Mesendoderm (in vitro differentiated cells): ENCODE results near the gene PROK2.
A peak's percentile ranks its signal among the peaks of the same experiment; 100 is the strongest.

Source experiments
- DNase-seq: peaks from one replicate; pipeline ENCODE4 v3.0.0; 2013
- H2AK5ac ChIP-seq: 2 replicates; pipeline ENCODE4 v1.6.1; 2013; ENCODE audit warnings: low read length, inconsistent platforms
- H2BK120ac ChIP-seq: 2 replicates; pipeline ENCODE4 v1.6.1; 2013; ENCODE audit warnings: low read depth, mild to moderate bottlenecking, low read length, moderate library complexity, mixed read lengths
- H2BK15ac ChIP-seq: replicated peaks from 2 replicates; pipeline ENCODE4 v1.6.1; 2013; ENCODE audit warnings: low read depth, mild to moderate bottlenecking, moderate library complexity
- H2BK5ac ChIP-seq: 2 replicates; pipeline ENCODE4 v1.6.1; 2013; ENCODE audit warnings: low read length, inconsistent platforms
- H3K18ac ChIP-seq: 2 replicates; pipeline ENCODE4 v1.6.1; 2013; ENCODE audit warnings: mild to moderate bottlenecking, low read length, mixed read lengths
- H3K23ac ChIP-seq: one replicate; pipeline ENCODE4 v1.6.1; 2013; ENCODE audit warnings: low read length
- H3K27ac ChIP-seq: 2 replicates; pipeline ENCODE4 v1.5.1; 2013; ENCODE audit warnings: low read depth, mild to moderate bottlenecking, inconsistent platforms, low read length, moderate library complexity
- H3K27me3 ChIP-seq: 2 replicates; pipeline ENCODE4 v1.6.1; 2013; ENCODE audit warnings: low read length, control low read depth, mild to moderate bottlenecking, inconsistent platforms; ENCODE audit not compliant: insufficient read depth, poor library complexity
- H3K36me3 ChIP-seq: 2 replicates; pipeline ENCODE4 v1.6.1; 2013; ENCODE audit warnings: low read length, inconsistent platforms; ENCODE audit not compliant: control insufficient read depth, insufficient read depth
- H3K4ac ChIP-seq: one replicate; pipeline ENCODE4 v1.6.1; 2013; ENCODE audit warnings: low read depth, mild to moderate bottlenecking, low read length, moderate library complexity
- H3K4me1 ChIP-seq: 2 replicates; pipeline ENCODE4 v1.6.1; 2013; ENCODE audit warnings: low read depth, low read length, inconsistent platforms; ENCODE audit not compliant: control insufficient read depth
- H3K4me2 ChIP-seq: 2 replicates; pipeline ENCODE4 v1.6.1; 2013; ENCODE audit warnings: low read length
- H3K4me3 ChIP-seq: 2 replicates; pipeline ENCODE4 v1.5.1; 2013; ENCODE audit warnings: mild to moderate bottlenecking, low read length
- H3K56ac ChIP-seq: one replicate; pipeline ENCODE4 v1.6.1; 2013; ENCODE audit warnings: low read length
- H3K79me1 ChIP-seq: 2 replicates; pipeline ENCODE4 v1.6.1; 2013; ENCODE audit warnings: low read length, inconsistent platforms
- H3K79me2 ChIP-seq: 2 replicates; pipeline ENCODE4 v1.6.1; 2013; ENCODE audit warnings: mild to moderate bottlenecking, low read length; ENCODE audit not compliant: control insufficient read depth, insufficient read depth
- H3K9ac ChIP-seq: 2 replicates; pipeline ENCODE4 v1.6.1; 2013; ENCODE audit warnings: low read length, inconsistent platforms
- H4K5ac ChIP-seq: one replicate; pipeline ENCODE4 v1.6.1; 2013; ENCODE audit warnings: low read length
- H4K8ac ChIP-seq: one replicate; pipeline ENCODE4 v1.6.1; 2013; ENCODE audit warnings: low read depth, mild to moderate bottlenecking, control low read depth, low read length, moderate library complexity
- WGBS: extraction: QIAGEN DNeasy Blood & Tissue Kit; methylation state at CpG from one replicate; pipeline ENCODE4 v1.1.7; 2013; ENCODE audit warnings: low lambda C conversion rate, missing lambda C conversion rate; ENCODE audit not compliant: insufficient coverage; ENCODE audit errors: extremely low coverage; 5-methylcytosine and 5-hydroxymethylcytosine counted together

Gene PROK2

GRCh38 chr3:71780430-71780829 is 4.5 kb downstream of the PROK2 start:
- no peak overlapping the region for H2BK120ac ChIP-seq
- no peak overlapping the region for H3K56ac ChIP-seq
- no peak overlapping the region for H3K4me2 ChIP-seq
- no peak overlapping the region for H3K4ac ChIP-seq
- H4K5ac ChIP-seq: no peak overlapping the region
- no peak overlapping the region for H2BK15ac ChIP-seq
- no peaks in the 10 kb centered on the region for H3K79me1 ChIP-seq
- no peak overlapping the region for H3K27ac ChIP-seq
- no peak overlapping the region for H2BK5ac ChIP-seq
- no peak overlapping the region for H4K8ac ChIP-seq
- H3K27me3 ChIP-seq: peaks cover 13% of the 10 kb centered on the region
- no peak overlapping the region for H3K18ac ChIP-seq
- no peaks in the 10 kb centered on the region for H3K36me3 ChIP-seq
- DNase-seq: no peak
- no peaks in the 10 kb centered on the region for H3K79me2 ChIP-seq
- no peak overlapping the region for H2AK5ac ChIP-seq
- no peak overlapping the region for H3K9ac ChIP-seq
- no CpG with 5 or more reads among the region's 4 CpGs for WGBS
- no peak overlapping the region for H3K4me3 ChIP-seq
- no peak overlapping the region for H3K23ac ChIP-seq
- H3K4me1 ChIP-seq: no peaks in the 10 kb centered on the region

- Histone ChIP-seq H3K56ac (no peak overlapping the region), H3K4me1 (no peaks in the 10 kb centered on the region), H4K8ac (no peak overlapping the region), H3K4ac (no peak overlapping the region), H2BK120ac (no peak overlapping the region), H3K18ac (no peak overlapping the region), H2BK15ac (no peak overlapping the region), H2BK5ac (no peak overlapping the region), H3K79me2 (no peaks in the 10 kb centered on the region), H3K36me3 (no peaks in the 10 kb centered on the region), H4K5ac (no peak overlapping the region), H3K23ac (no peak overlapping the region), H3K9ac (no peak overlapping the region), H3K27ac (no peak overlapping the region), H3K4me3 (no peak overlapping the region), H3K27me3 (peaks cover 9% of the 10 kb centered on the region), H3K4me2 (no peak overlapping the region), H3K79me1 (no peaks in the 10 kb centered on the region), H2AK5ac (no peak overlapping the region)
- WGBS: no CpG with 5 or more reads among the region's 6 CpGs
- DNase-seq: peak; percentile 38
Measured at GRCh38 chr3:71779674-71780377, 5.1 kb downstream of the PROK2 start.

- no peak overlapping the region for H3K27ac ChIP-seq
- no peak overlapping the region for H4K5ac ChIP-seq
- H2BK15ac ChIP-seq: no peak overlapping the region
- H3K4me1 ChIP-seq: no peaks in the 10 kb centered on the region
- no peak overlapping the region for H2BK5ac ChIP-seq
- H2AK5ac ChIP-seq: no peak overlapping the region
- WGBS: no CpG with 5 or more reads among the region's 3 CpGs
- H3K79me1 ChIP-seq: no peaks in the 10 kb centered on the region
- no peak overlapping the region for H3K4me3 ChIP-seq
- H3K4ac ChIP-seq: no peak overlapping the region
- H3K27me3 ChIP-seq: no peaks in the 10 kb centered on the region
- no peak overlapping the region for H2BK120ac ChIP-seq
- no peaks in the 10 kb centered on the region for H3K79me2 ChIP-seq
- no peak overlapping the region for H4K8ac ChIP-seq
- no peak for DNase-seq
- no peak overlapping the region for H3K56ac ChIP-seq
- H3K4me2 ChIP-seq: no peak overlapping the region
- no peak overlapping the region for H3K9ac ChIP-seq
- no peak overlapping the region for H3K18ac ChIP-seq
- no peak overlapping the region for H3K23ac ChIP-seq
- H3K36me3 ChIP-seq: no peaks in the 10 kb centered on the region
Measured at GRCh38 chr3:71778353-71778752, 6.6 kb downstream of the PROK2 start.

GRCh38 chr3:71776538-71776937 is 8.4 kb downstream of the PROK2 start:
- Histone ChIP-seq H2AK5ac (no peak overlapping the region), H2BK15ac (no peak overlapping the region), H3K4me3 (no peak overlapping the region), H3K23ac (no peak overlapping the region), H3K56ac (no peak overlapping the region), H3K18ac (no peak overlapping the region), H3K9ac (no peak overlapping the region), H3K79me1 (no peaks in the 10 kb centered on the region), H3K27me3 (no peaks in the 10 kb centered on the region), H2BK5ac (no peak overlapping the region), H3K4me2 (no peak overlapping the region), H3K4ac (no peak overlapping the region), H3K27ac (no peak overlapping the region), H4K8ac (no peak overlapping the region), H3K36me3 (no peaks in the 10 kb centered on the region), H4K5ac (no peak overlapping the region), H3K79me2 (no peaks in the 10 kb centered on the region), H3K4me1 (no peaks in the 10 kb centered on the region), H2BK120ac (no peak overlapping the region)
- DNase-seq: no peak
- WGBS: no CpG with 5 or more reads among the region's 6 CpGs

- no peak overlapping the region for H2AK5ac ChIP-seq
- no peak overlapping the region for H4K5ac ChIP-seq
- peak overlapping the region; percentile 11 for H3K4ac ChIP-seq
- no peak overlapping the region for H3K23ac ChIP-seq
- no peak overlapping the region for H2BK15ac ChIP-seq
- H2BK5ac ChIP-seq: no peak overlapping the region
- no peak overlapping the region for H3K27ac ChIP-seq
- H3K79me1 ChIP-seq: no peaks in the 10 kb centered on the region
- no peak overlapping the region for H2BK120ac ChIP-seq
- no peak overlapping the region for H3K4me3 ChIP-seq
- no CpG with 5 or more reads among the region's 1 CpG for WGBS
- no peak overlapping the region for H3K18ac ChIP-seq
- no peak overlapping the region for H3K9ac ChIP-seq
- no peak overlapping the region for H3K4me2 ChIP-seq
- H3K36me3 ChIP-seq: no peaks in the 10 kb centered on the region
- DNase-seq: no peak
- H4K8ac ChIP-seq: no peak overlapping the region
- H3K4me1 ChIP-seq: no peaks in the 10 kb centered on the region
- no peaks in the 10 kb centered on the region for H3K27me3 ChIP-seq
- H3K79me2 ChIP-seq: no peaks in the 10 kb centered on the region
- H3K56ac ChIP-seq: no peak overlapping the region
Measured at GRCh38 chr3:71771884-71772283, 13.1 kb downstream of the PROK2 start.

- H3K27me3 ChIP-seq: no peaks in the 10 kb centered on the region
- H3K4me1 ChIP-seq: no peaks in the 10 kb centered on the region
- no peak overlapping the region for H3K56ac ChIP-seq
- no peak for DNase-seq
- no peak overlapping the region for H3K9ac ChIP-seq
- H3K18ac ChIP-seq: no peak overlapping the region
- H3K36me3 ChIP-seq: no peaks in the 10 kb centered on the region
- H3K4me2 ChIP-seq: no peak overlapping the region
- H3K79me1 ChIP-seq: no peaks in the 10 kb centered on the region
- H2BK15ac ChIP-seq: no peak overlapping the region
- no peak overlapping the region for H2BK120ac ChIP-seq
- H3K79me2 ChIP-seq: no peaks in the 10 kb centered on the region
- no peak overlapping the region for H3K4ac ChIP-seq
- H4K5ac ChIP-seq: no peak overlapping the region
- WGBS: 89% methylated on average over 1 of the region's 5 CpGs
- no peak overlapping the region for H2AK5ac ChIP-seq
- no peak overlapping the region for H4K8ac ChIP-seq
- no peak overlapping the region for H2BK5ac ChIP-seq
- H3K23ac ChIP-seq: no peak overlapping the region
- H3K27ac ChIP-seq: no peak overlapping the region
- no peak overlapping the region for H3K4me3 ChIP-seq
Measured at GRCh38 chr3:71771126-71771525, 13.8 kb downstream of the PROK2 start.
